Neutrophil (primary cell): ENCODE measurements around the gene INPP4B.

Experiments
- H3K27ac ChIP-seq: fragments of 200-600 bp; sonication (generic); 2 replicates; pipeline ENCODE4 v1.5.1; 2016; ENCODE audit warnings: mild to moderate bottlenecking, moderate library complexity
- H3K27me3 ChIP-seq: fragments of 200-600 bp; sonication (generic); 2 replicates; pipeline ENCODE4 v1.6.0; 2016; ENCODE audit warnings: mild to moderate bottlenecking
- H3K36me3 ChIP-seq: fragments of 200-600 bp; sonication (generic); 2 replicates; pipeline ENCODE4 v1.5.1; 2017
- H3K4me1 ChIP-seq, 2 experiments: fragments of 200-600 bp in 1 of 2; sonication (generic) in 1 of 2; 1 replicate in 1 of 2; 2 replicates in 1 of 2; pipeline versions ENCODE4 v1.5.1 to v1.6.1; 2013 to 2016; ENCODE audit warnings: low read depth in 1 of 2, low read length in 1 of 2, mild to moderate bottlenecking in 1 of 2, moderate library complexity in 1 of 2; ENCODE audit not compliant: control insufficient read depth in 1 of 2, insufficient read depth in 1 of 2
- H3K4me3 ChIP-seq, 2 experiments: fragments of 200-600 bp in 1 of 2; sonication (generic) in 1 of 2; 1 replicate in 1 of 2; 2 replicates in 1 of 2; pipeline ENCODE4 v1.5.1; 2013 to 2016; ENCODE audit warnings: low read depth in 1 of 2, low read length in 1 of 2, mild to moderate bottlenecking in 1 of 2, moderate library complexity in 1 of 2
- H3K9me3 ChIP-seq: fragments of 200-600 bp; sonication (generic); 2 replicates; pipeline ENCODE4 v1.5.1; 2016
- CTCF ChIP-seq: fragments of 200-600 bp; sonication (generic); IDR thresholded peaks from 2 replicates; pipeline ENCODE4 v1.5.1; 2016; ENCODE audit warnings: antibody characterized with exemption

Gene INPP4B

GRCh38 chr4:142341268-142341667, 504.8 kb downstream of the INPP4B start:
- no peak for TF ChIP-seq CTCF
- no peak overlapping the region for H3K4me3 ChIP-seq
- no peak overlapping the region for H3K27ac ChIP-seq
- H3K9me3 ChIP-seq = no peaks in the 10 kb centered on the region
- no peaks in the 10 kb centered on the region for H3K4me1 ChIP-seq
- no peaks in the 10 kb centered on the region for H3K36me3 ChIP-seq
- H3K27me3 ChIP-seq = no peaks in the 10 kb centered on the region

- no peak for TF ChIP-seq CTCF
- H3K36me3 ChIP-seq = no peaks in the 10 kb centered on the region
- no peaks in the 10 kb centered on the region for H3K4me1 ChIP-seq
- H3K9me3 ChIP-seq = no peaks in the 10 kb centered on the region
- no peak overlapping the region for H3K27ac ChIP-seq
- H3K4me3 ChIP-seq = no peak overlapping the region
- no peaks in the 10 kb centered on the region for H3K27me3 ChIP-seq
Observed at GRCh38 chr4:142339053-142339452, 507.0 kb downstream of the INPP4B start.

- Histone ChIP-seq H3K9me3 (no peaks in the 10 kb centered on the region), H3K36me3 (no peaks in the 10 kb centered on the region), H3K4me1 (no peaks in the 10 kb centered on the region), H3K27me3 (no peaks in the 10 kb centered on the region), H3K27ac (no peak overlapping the region), H3K4me3 (no peak overlapping the region)
- TF ChIP-seq CTCF = no peak
Observed at GRCh38 chr4:142336251-142336934, 509.7 kb downstream of the INPP4B start.

- no peak for TF ChIP-seq CTCF
- no peaks in the 10 kb centered on the region for H3K9me3 ChIP-seq
Observed at GRCh38 chr4:142334931-142335330, 511.2 kb downstream of the INPP4B start.

GRCh38 chr4:142331646-142332045, 514.5 kb downstream of the INPP4B start:
- H3K4me1 ChIP-seq = no peaks in the 10 kb centered on the region
- H3K27ac ChIP-seq = no peak overlapping the region
- no peak overlapping the region for H3K4me3 ChIP-seq
- no peaks in the 10 kb centered on the region for H3K27me3 ChIP-seq
- H3K36me3 ChIP-seq = no peaks in the 10 kb centered on the region
- TF ChIP-seq CTCF = no peak
- no peaks in the 10 kb centered on the region for H3K9me3 ChIP-seq

More at GRCh38 chr4:142334931-142335330, 511.2 kb downstream of the INPP4B start:
- Histone ChIP-seq H3K36me3 (no peaks in the 10 kb centered on the region), H3K27me3 (no peaks in the 10 kb centered on the region), H3K27ac (no peak overlapping the region), H3K4me3 (no peak overlapping the region), H3K4me1 (no peaks in the 10 kb centered on the region)

GRCh38 chr4:142331132-142331531, 515.0 kb downstream of the INPP4B start:
- H3K9me3 ChIP-seq = no peaks in the 10 kb centered on the region
- H3K36me3 ChIP-seq = no peaks in the 10 kb centered on the region
- no peak for TF ChIP-seq CTCF
- no peaks in the 10 kb centered on the region for H3K4me1 ChIP-seq
- no peak overlapping the region for H3K4me3 ChIP-seq
- no peak overlapping the region for H3K27ac ChIP-seq
- no peaks in the 10 kb centered on the region for H3K27me3 ChIP-seq
